Lower lobe of right lung (tissue), 2 donors: ENCODE measurements around the gene JAKMIP1. TPM values are rescaled to one million over a fixed set of nuclear protein-coding genes. Genes with fewer than 3 reads are reported as not detected.
"Not testable (repeated sequence)": the region's sequence is repeated elsewhere in the genome, so short reads cannot be mapped to it uniquely, and the experiment has no call there.

Experiments used
- ATAC-seq, 2 donors: fragments of 200-7000 bp; cut with Tn5 transposase; one replicate each; pipeline ENCODE4 v1.9.1; 2020 to 2022; ENCODE audit warnings: mild to moderate bottlenecking in 2 of 2, moderate library complexity in 2 of 2
- DNase-seq: peaks from one replicate; pipeline ENCODE4 v3.0.0-alpha.2; 2020
- H3K27ac ChIP-seq: fragments of 200-600 bp; one replicate; pipeline ENCODE4 v1.8.0; 2022
- H3K27me3 ChIP-seq: fragments of 200-600 bp; one replicate; pipeline ENCODE4 v1.8.0; 2022; ENCODE audit warnings: low read depth
- H3K36me3 ChIP-seq: fragments of 200-600 bp; one replicate; pipeline ENCODE4 v1.8.0; 2022; ENCODE audit warnings: mild to moderate bottlenecking
- H3K4me1 ChIP-seq: fragments of 200-600 bp; one replicate; pipeline ENCODE4 v1.8.0; 2022
- H3K4me3 ChIP-seq: fragments of 200-600 bp; one replicate; pipeline ENCODE4 v1.8.0; 2022; ENCODE audit warnings: mild to moderate bottlenecking
- H3K9me3 ChIP-seq: fragments of 200-600 bp; one replicate; pipeline ENCODE4 v1.8.0; 2022
- CTCF ChIP-seq: fragments of 200-600 bp; IDR thresholded peaks from one replicate; pipeline ENCODE4 v1.8.0; 2022; ENCODE audit warnings: antibody characterized with exemption, mild to moderate bottlenecking
- intact Hi-C: fragments of 100-400 bp; cut with DNase I; formaldehyde crosslinking; loops from one replicate; pipeline ENCODE4 v1.11.0; 2022
- total RNA-seq: library from RNA; stranded (reverse); fragmentation: NEBNext Ultra II Directional; extraction: Animal tissue kit (Norgen Biotek cat#: 25700); gene quantifications from one replicate; pipeline ENCODE4 v1.2.1, GENCODE V29; 2021
- donor health status: DM: no; HTN: yes; CAD: no; lungs with severe emphysema.

Gene JAKMIP1
- total RNA-seq, 1 donor from 2014 or later = 0.65 TPM

- Histone ChIP-seq H3K36me3 (no peaks in the 10 kb centered on the region), H3K4me3 (no peak overlapping the region), H3K9me3 (no peaks in the 10 kb centered on the region), H3K4me1 (no peaks in the 10 kb centered on the region), H3K27me3 (peaks cover 12% of the 10 kb centered on the region), H3K27ac (no peak overlapping the region)
- intact Hi-C loops = no loop called here
- TF ChIP-seq CTCF = no peak
- no peak for ATAC-seq
- DNase-seq = no peak
These were observed 204.3 kb downstream of the JAKMIP1 start for GRCh38 chr4:5995901-5996623.

GRCh38 chr4:5993876-5994811 is 206.2 kb downstream of the JAKMIP1 start:
- H3K36me3 ChIP-seq = no peaks in the 10 kb centered on the region
- H3K4me1 ChIP-seq = no peaks in the 10 kb centered on the region
- no peaks in the 10 kb centered on the region for H3K9me3 ChIP-seq
- H3K4me3 ChIP-seq = no peak overlapping the region
- intact Hi-C loops = no loop called here
- H3K27ac ChIP-seq = no peak overlapping the region
- ATAC-seq (no peak), DNase-seq (no peak)
- H3K27me3 ChIP-seq = peaks cover 11% of the 10 kb centered on the region
- no peak for TF ChIP-seq CTCF

- ATAC-seq, H3K27ac ChIP-seq, H3K36me3 ChIP-seq, intact Hi-C loops, H3K4me1 ChIP-seq, DNase-seq, H3K4me3 ChIP-seq, H3K9me3 ChIP-seq, H3K27me3 ChIP-seq: not testable (repeated sequence)
These were observed 207.0 kb downstream of the JAKMIP1 start for GRCh38 chr4:5993346-5993745.

- intact Hi-C loops = no loop called here
- ATAC-seq = no peak
- H3K27me3 ChIP-seq = peaks cover 4% of the 10 kb centered on the region
- H3K4me1 ChIP-seq = no peaks in the 10 kb centered on the region
- no peak for TF ChIP-seq CTCF
- DNase-seq = no peak
- H3K9me3 ChIP-seq = no peaks in the 10 kb centered on the region
- H3K27ac ChIP-seq = no peak overlapping the region
- H3K36me3 ChIP-seq = no peaks in the 10 kb centered on the region
- no peak overlapping the region for H3K4me3 ChIP-seq
These were observed 207.5 kb downstream of the JAKMIP1 start for GRCh38 chr4:5992828-5993321.

GRCh38 chr4:5992171-5992827 is 208.1 kb downstream of the JAKMIP1 start:
- no peaks in the 10 kb centered on the region for H3K9me3 ChIP-seq
- H3K4me1 ChIP-seq = no peaks in the 10 kb centered on the region
- no peak overlapping the region for H3K27ac ChIP-seq
- DNase-seq (no peak), ATAC-seq (no peak)
- peaks cover 4% of the 10 kb centered on the region for H3K27me3 ChIP-seq
- H3K4me3 ChIP-seq = no peak overlapping the region
- no peaks in the 10 kb centered on the region for H3K36me3 ChIP-seq
- no peak for TF ChIP-seq CTCF
- intact Hi-C loops = no loop called here
